K562 (cell line): ENCODE results near the gene HES6. TPM values are rescaled to one million over a fixed set of nuclear protein-coding genes. Genes with fewer than 3 reads are reported as not detected.

ENCODE experiments used
- ATAC-seq: fragments of 200-7000 bp; cut with Tn5 transposase; 3 replicates; pipeline ENCODE4 v1.9.1; 2020; ENCODE audit warnings: moderate library complexity
- BruUV-seq: library from RNA; stranded (reverse); fragments of 400-500 nt; replicated peaks from 2 replicates; lab custom pipeline; 2021; lab: Mats Ljungman, UMichigan
- CTCF ChIA-PET: fragments of 300-600 bp; formaldehyde crosslinking; extraction: SDS; loops from one replicate; lab custom pipeline; 2021; ENCODE audit warnings: low intra/inter-chr PET ratio; lab: Yijun Ruan, JAX
- POLR2A ChIA-PET: fragments of 300-600, 350-650 bp; sonication (Branson Sonifier 250); formaldehyde crosslinking; extraction: SDS; loops from one replicate; lab custom pipeline; 2021; ENCODE audit warnings: antibody characterized with exemption, inconsistent platforms; lab: Yijun Ruan, JAX
- DNase-seq, 4 experiments: peaks; one replicate each; pipeline versions ENCODE4 v3.0.0 to v3.0.0-alpha.2; 2011 to 2018; ENCODE audit warnings: low spot score in 3 of 4, mixed read lengths in 3 of 4; ENCODE audit errors: extremely low read depth in 1 of 4
- FAIRE-seq: peaks from 2 replicates; lab custom pipeline; 2011; peaks lifted over from hg19 to GRCh38; lab: Jason Lieb, UNC
- H2AFZ ChIP-seq: 2 replicates; pipeline ENCODE4 v1.6.0; 2011; ENCODE audit warnings: low read depth, low read length, control low read depth, inconsistent platforms
- H3K27ac ChIP-seq: fragments of 200-600 bp; 3 replicates; pipeline ENCODE4 v1.8.0; 2011; ENCODE audit warnings: low read depth, mild to moderate bottlenecking, control low read depth, inconsistent platforms, low read length, moderate library complexity, mixed read lengths; ENCODE audit errors: extremely low read depth
- H3K27me3 ChIP-seq, 2 experiments: fragments of 300-600 bp in 1 of 2; 2 replicates in 1 of 2; 3 replicates in 1 of 2; pipeline versions ENCODE4 v1.6.0 to v1.8.0; 2011; ENCODE audit warnings: inconsistent platforms in 2 of 2, low read length in 2 of 2, mild to moderate bottlenecking in 1 of 2, mixed read lengths in 1 of 2, moderate library complexity in 1 of 2; ENCODE audit not compliant: control insufficient read depth in 2 of 2, insufficient read depth in 2 of 2
- H3K36me3 ChIP-seq: fragments of 300-600 bp; 3 replicates; pipeline ENCODE4 v1.8.0; 2011; ENCODE audit warnings: mild to moderate bottlenecking, low read length, inconsistent platforms; ENCODE audit not compliant: control insufficient read depth, insufficient read depth
- H3K4me1 ChIP-seq, 2 experiments: fragments of 200-600 bp in 1 of 2; replicated peaks in 1 of 2; 2 replicates in 1 of 2; 3 replicates in 1 of 2; pipeline versions ENCODE4 v1.5.1 to v1.8.0; 2011; ENCODE audit warnings: inconsistent platforms in 2 of 2, low read length in 2 of 2, mild to moderate bottlenecking in 1 of 2, mixed read lengths in 1 of 2, moderate library complexity in 1 of 2; ENCODE audit not compliant: control insufficient read depth in 2 of 2, insufficient read depth in 2 of 2
- H3K4me2 ChIP-seq: 2 replicates; pipeline ENCODE4 v1.6.1; 2011; ENCODE audit warnings: low read length, control low read depth, inconsistent platforms, mixed read lengths; ENCODE audit not compliant: insufficient read depth
- H3K4me3 ChIP-seq: fragments of 200-600 bp; sonication (generic), shearing (Covaris generic); 2 replicates; pipeline ENCODE4 v1.5.1; 2016; ENCODE audit warnings: control low read depth, inconsistent platforms
- H3K79me2 ChIP-seq: fragments of 200-600 bp; 3 replicates; pipeline ENCODE4 v1.8.0; 2011; ENCODE audit warnings: low read length, inconsistent platforms; ENCODE audit not compliant: control insufficient read depth, insufficient read depth
- H3K9ac ChIP-seq, 2 experiments: 2 replicates each; pipeline versions ENCODE4 v1.6.0 to v1.6.1; 2011; ENCODE audit warnings: low read depth in 2 of 2, low read length in 2 of 2, control low read depth in 1 of 2, inconsistent platforms in 1 of 2, mild to moderate bottlenecking in 1 of 2, mixed read lengths in 1 of 2; ENCODE audit not compliant: insufficient read depth in 1 of 2
- H3K9me1 ChIP-seq: one replicate; pipeline ENCODE4 v1.6.0; 2011; ENCODE audit warnings: inconsistent platforms, mild to moderate bottlenecking, low read length, moderate library complexity; ENCODE audit not compliant: control insufficient read depth, insufficient read depth
- H3K9me3 ChIP-seq: replicated peaks from 2 replicates; pipeline ENCODE4 v1.5.1; 2011; ENCODE audit warnings: low read depth, low read length, inconsistent platforms; ENCODE audit not compliant: control insufficient read depth, insufficient read depth
- H4K20me1 ChIP-seq: replicated peaks from 2 replicates; pipeline ENCODE4 v1.6.1; 2011; ENCODE audit warnings: low read length, inconsistent platforms, mixed read lengths; ENCODE audit not compliant: control insufficient read depth, insufficient read depth
- HES1 ChIP-seq: fragments of 450-650 bp; IDR thresholded peaks from 2 replicates; pipeline ENCODE4 v1.6.1; 2016; ENCODE audit warnings: low read depth, mild to moderate bottlenecking, moderate library complexity
- SMARCC2 ChIP-seq: fragments of 450-650 bp; IDR thresholded peaks from 2 replicates; pipeline ENCODE4 v1.6.1; 2017; ENCODE audit warnings: antibody characterized with exemption, moderate library complexity, mild to moderate bottlenecking, low read depth
- WGBS: fragments of 100-300 bp; shearing (Covaris generic); methylation state at CpG from one replicate; pipeline ENCODE4 v1.1.6; 2016; ENCODE audit warnings: low coverage, mixed read lengths; ENCODE audit not compliant: insufficient coverage; ENCODE audit errors: missing lambda C conversion rate; 5-methylcytosine and 5-hydroxymethylcytosine counted together
- in situ Hi-C: fragments of 300-500 bp; cut with MboI; formaldehyde crosslinking; loops from 4 replicates; pipeline ENCODE4 v1.15.0; 2018; ENCODE audit warnings: inconsistent platforms, mixed read lengths
- intact Hi-C: fragments of 100-400 bp; cut with micrococcal nuclease; formaldehyde crosslinking; loops from 2 replicates; pipeline ENCODE4 v1.14.2; 2022
- polyA plus RNA-seq, 8 experiments: library from polyadenylated mRNA; depleted of rRNA in 4 of 8; stranded (reverse) in 5 of 8; unstranded in 3 of 8; fragments of >200 nt; fragmentation: Nextera tagmentation in 2 of 8; fragmentation: Illumina TruSeq in 1 of 8; extraction: Ambion mirVana in 2 of 8; extraction: Trizol in 1 of 8; gene quantifications; 2 replicates each; pipeline versions ENCODE4 v1.2.1 to v1.2.3, GENCODE V29; 2011 to 2014; ENCODE audit warnings: inconsistent platforms in 1 of 8, missing spikeins in 1 of 8
- total RNA-seq, 7 experiments: library from RNA; depleted of rRNA in 6 of 7; stranded (reverse); fragments of >200 nt in 6 of 7; fragmentation: Illumina TruSeq in 2 of 7; extraction: Trizol in 2 of 7; gene quantifications; 2 replicates each; pipeline versions ENCODE4 v1.2.1 to v1.2.3, GENCODE V29; 2011 to 2021; ENCODE audit warnings: low replicate concordance in 1 of 7
- TF ChIP-seq, protein P1 (sequence below), 2 experiments: fragments of 450-650 bp in 1 of 2; sonication (generic) in 1 of 2; formaldehyde crosslinking in 1 of 2; IDR thresholded peaks in 1 of 2; conservative IDR thresholded peaks in 1 of 2; 2 replicates each; pipeline versions ENCODE4 v1.6.1 to v1.8.1; 2016 to 2023; ENCODE audit warnings: mild to moderate bottlenecking in 2 of 2, moderate library complexity in 2 of 2, inconsistent platforms in 1 of 2, missing genetic modification reagents in 1 of 2

HES6 gene
- total and polyA plus RNA-seq, 9 of the 15 experiments (the other 6 are each of a cell fraction or from before 2014, with no cell fraction given) = 6.2 to 133 (median 29.2) TPM

DNA sequence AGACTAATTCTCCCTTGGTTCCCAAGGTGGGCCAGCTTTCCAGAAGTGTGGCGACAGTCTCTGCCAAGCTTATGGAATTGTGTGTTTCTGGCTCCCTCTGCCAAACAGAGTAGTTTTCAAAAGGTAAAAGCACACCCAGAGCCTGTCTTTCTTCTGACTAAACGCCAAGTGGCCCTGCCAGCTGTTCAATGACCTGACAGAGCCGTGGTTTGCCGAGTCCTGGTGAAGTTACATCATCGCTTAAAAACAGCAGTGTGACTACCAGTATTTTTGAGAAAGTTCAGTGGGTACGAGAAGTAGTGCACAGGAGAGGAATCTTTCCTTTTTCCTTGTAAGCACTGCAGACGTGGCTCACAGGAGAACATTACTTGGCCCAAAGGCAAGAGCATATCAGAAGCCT, 46.7 kb upstream of the HES6 start:
- peaks cover 52% of the 10 kb centered on the region for H3K79me2 ChIP-seq
- no peak for DNase-seq
- peaks cover 5% of the 10 kb centered on the region; the same call in 1 of the 3 replicates for H3K36me3 ChIP-seq
- H3K4me1 ChIP-seq = peaks cover 3 to 45% of the 10 kb centered on the region in 2 experiments; a peak in 4 of 5 replicates
- H3K4me2 ChIP-seq = no peak overlapping the region
- FAIRE-seq = peak; percentile 19
- in situ Hi-C loops = no loop called here
- no peak overlapping the region for H3K27ac ChIP-seq
- TSS peak; percentile 53 for BruUV-seq
- CTCF ChIA-PET = no interaction called here
- H4K20me1 ChIP-seq = no peaks in the 10 kb centered on the region; the same call in 1 of the 2 replicates
- TF ChIP-seq SMARCC2 (no peak), HES1 (no peak)
- TF ChIP-seq, protein P1, sequence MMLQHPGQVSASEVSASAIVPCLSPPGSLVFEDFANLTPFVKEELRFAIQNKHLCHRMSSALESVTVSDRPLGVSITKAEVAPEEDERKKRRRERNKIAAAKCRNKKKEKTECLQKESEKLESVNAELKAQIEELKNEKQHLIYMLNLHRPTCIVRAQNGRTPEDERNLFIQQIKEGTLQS (IDR thresholded peaks at IDR 0.05) = peak; percentile 30; the same call in 1 of the 2 replicates
- TF ChIP-seq, protein P1 (CRISPR knock-in tag; conservative IDR thresholded peaks at IDR 0.05) = no peak
- TF ChIP-seq, all 486 proteins: peak for 1
- peaks cover 5% of the 10 kb centered on the region for H3K9me1 ChIP-seq
- intact Hi-C loops = no loop called here
- H3K9me3 ChIP-seq = no peaks in the 10 kb centered on the region
- POLR2A ChIA-PET = interaction anchor here (0.5 to 1.4 kb wide), 2 partner anchors 26 to 412 kb away, joined by 3 to 4 read pairs; no protein-coding TSS in a partner anchor
- H3K9ac ChIP-seq = no peak overlapping the region
- no peak overlapping the region for H3K4me3 ChIP-seq
- ATAC-seq = no peak
- H3K27me3 ChIP-seq = no peaks in the 10 kb centered on the region; a peak in 1 of 5 replicates
- WGBS = 90% methylated on average over 7 of the region's 7 CpGs
- H2AFZ ChIP-seq = no peak overlapping the region
